GM19324 (cell line): Measurements from ENCODE around the gene LUC7L3.
"Not testable (repeated sequence)": the region's sequence is repeated elsewhere in the genome, so short reads cannot be mapped to it uniquely, and the experiment has no call there.

Experiments used
- ATAC-seq: cut with Tn5 transposase; IDR thresholded peaks from one replicate; pipeline ENCODE4 v1.9.1; 2021; ENCODE audit warnings: mild to moderate bottlenecking, moderate library complexity; ENCODE audit not compliant: unreplicated experiment, low FRiP score

Gene LUC7L3

GRCh38 chr17:50719144-50719923 is at the start of gene LUC7L3:
Gene LUC7L3 (plus strand): TSS chr17:50719603. CDS start chr17:50719733, 130 bp downstream.
- ATAC-seq = peak; percentile 92

DNA sequence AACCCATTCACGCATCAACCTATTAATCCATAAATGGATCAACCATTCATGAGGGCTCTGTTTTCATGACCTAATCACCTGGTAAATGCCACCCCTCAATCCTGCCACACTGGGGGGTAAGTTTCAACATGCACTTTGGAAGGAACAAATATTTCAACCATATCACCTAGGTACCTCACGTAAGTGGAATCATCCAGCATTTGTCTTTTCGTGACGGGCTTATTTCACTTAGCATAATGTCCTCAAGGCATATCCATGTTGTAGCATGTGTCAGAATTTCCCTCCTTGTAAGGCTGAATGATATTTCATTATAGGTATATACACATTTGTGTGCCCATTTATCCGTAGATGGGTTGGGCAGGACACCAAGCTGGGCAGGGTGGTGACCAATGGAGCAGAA is 47.3 kb upstream of the LUC7L3 start:
- no peak for ATAC-seq

DNA sequence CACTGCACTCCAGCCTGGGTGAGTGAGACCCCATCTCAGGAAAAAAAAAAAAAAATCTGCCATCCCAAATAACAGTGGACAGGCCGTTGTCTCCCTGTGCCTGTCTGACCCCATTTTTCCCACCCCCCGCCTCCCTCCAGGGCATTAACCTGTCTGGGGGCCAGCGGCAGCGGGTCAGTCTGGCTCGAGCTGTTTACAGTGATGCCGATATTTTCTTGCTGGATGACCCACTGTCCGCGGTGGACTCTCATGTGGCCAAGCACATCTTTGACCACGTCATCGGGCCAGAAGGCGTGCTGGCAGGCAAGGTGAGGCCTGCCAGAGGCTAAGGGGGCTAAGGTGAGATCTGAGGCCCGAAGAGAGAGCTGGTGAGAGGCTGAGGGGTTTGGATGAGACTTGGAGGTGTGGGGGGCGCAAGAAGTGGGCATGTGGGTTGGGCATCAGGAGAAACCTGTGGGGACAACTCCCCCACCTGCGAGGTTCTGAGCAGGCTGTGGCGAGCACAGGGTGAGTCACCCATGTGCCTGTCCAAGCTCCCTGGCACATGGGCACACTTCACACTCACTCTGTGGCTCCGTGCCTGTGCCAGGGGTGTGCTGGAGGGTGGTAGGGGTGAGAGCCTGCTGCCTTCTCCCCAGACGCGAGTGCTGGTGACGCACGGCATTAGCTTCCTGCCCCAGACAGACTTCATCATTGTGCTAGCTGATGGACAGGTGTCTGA is 46.4 kb upstream of the LUC7L3 start:
- no peak for ATAC-seq

- ATAC-seq = no peak
Observed at GRCh38 chr17:50675190-50675589, 44.2 kb upstream of the LUC7L3 start.

GRCh38 chr17:50675627-50676026 is 43.8 kb upstream of the LUC7L3 start:
- no peak for ATAC-seq

GRCh38 chr17:50676065-50676975 is 43.1 kb upstream of the LUC7L3 start:
- ATAC-seq = no peak

DNA sequence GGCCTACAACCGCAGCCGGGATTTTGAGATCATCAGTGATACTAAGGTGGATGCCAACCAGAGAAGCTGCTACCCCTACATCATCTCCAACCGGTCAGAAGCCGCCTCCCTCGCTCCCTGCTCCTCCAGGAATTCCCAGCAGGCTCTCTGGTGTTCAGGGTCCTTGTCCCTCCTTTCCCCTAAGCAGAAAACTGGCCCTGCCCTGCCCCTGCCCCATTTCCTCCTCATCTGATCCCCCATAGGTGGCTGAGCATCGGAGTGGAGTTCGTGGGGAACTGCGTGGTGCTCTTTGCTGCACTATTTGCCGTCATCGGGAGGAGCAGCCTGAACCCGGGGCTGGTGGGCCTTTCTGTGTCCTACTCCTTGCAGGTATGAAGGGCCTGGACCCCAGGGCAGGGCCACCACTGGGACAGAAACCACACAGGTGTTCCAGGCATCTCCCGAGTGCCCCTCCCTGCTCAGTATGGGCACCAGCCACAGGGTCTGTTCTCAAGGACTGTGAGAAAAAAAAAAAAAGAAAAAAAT is 41.5 kb upstream of the LUC7L3 start:
- no peak for ATAC-seq

DNA sequence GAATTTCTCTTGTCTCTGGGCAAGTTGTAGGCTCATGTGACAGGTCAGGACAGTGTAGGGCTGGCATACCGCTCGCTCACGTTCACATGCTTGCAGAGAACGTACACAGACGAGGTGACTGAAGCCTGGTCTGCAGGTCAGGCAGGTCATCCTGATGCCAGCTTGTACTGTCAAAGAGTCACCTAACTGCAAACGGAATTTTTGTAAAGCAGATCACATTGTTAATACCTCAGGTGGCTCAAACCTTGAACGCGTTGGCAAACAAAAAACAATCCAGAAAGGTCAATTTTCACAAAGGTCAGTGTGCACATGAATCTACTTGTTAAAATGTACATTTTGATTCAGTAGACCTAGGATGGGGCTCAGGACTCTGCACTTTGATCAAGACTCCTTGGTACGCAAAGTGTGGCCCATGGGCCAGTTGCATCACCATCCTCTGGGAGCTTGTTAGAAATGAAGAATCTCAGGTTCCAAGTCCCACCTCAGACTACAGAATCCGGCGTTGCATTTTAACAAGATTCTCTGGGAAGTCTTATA is 40.3 kb upstream of the LUC7L3 start:
- no peak for ATAC-seq

- no peak for ATAC-seq
Observed at GRCh38 chr17:50680126-50680525, 39.3 kb upstream of the LUC7L3 start.

DNA sequence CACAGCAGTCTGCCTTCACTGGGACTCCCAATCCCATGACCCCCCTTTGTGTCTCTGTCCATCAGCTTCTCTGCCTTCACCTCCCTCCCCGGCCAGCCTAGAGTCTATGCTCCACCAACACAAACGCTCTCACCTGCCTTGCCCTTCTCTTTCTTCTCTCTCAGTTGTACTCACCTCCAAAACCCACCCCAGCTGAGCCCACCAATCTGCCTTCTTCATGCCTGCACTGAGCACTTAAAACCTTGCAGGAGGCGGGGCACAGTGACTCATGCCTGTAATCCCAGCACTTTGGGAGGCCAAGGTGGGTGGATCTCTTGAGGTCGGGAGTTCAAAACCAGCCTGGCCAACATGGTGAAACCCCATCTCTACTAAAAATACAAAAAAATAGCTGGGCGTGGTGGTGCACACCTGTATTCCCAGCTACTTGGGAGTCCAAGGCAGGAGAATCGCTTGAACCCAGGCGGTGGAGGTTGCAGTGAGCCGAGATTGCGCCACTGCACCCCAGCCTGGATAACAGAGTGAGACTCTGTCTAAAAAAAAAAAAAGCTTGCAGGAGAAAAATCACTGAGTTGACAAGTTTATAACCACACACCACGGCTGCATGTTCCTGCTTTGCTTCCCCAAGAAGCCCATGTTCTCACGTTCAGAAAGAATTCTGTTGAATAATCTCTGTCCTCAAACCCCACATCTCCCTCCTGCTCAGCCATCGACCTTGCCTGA is 38.7 kb upstream of the LUC7L3 start:
- ATAC-seq = not testable (repeated sequence)

- no peak for ATAC-seq
Observed at GRCh38 chr17:50681263-50682200, 37.9 kb upstream of the LUC7L3 start.

GRCh38 chr17:50682441-50682840 is 37.0 kb upstream of the LUC7L3 start:
- no peak for ATAC-seq

GRCh38 chr17:50682938-50683337 is 36.5 kb upstream of the LUC7L3 start:
- ATAC-seq = no peak

DNA sequence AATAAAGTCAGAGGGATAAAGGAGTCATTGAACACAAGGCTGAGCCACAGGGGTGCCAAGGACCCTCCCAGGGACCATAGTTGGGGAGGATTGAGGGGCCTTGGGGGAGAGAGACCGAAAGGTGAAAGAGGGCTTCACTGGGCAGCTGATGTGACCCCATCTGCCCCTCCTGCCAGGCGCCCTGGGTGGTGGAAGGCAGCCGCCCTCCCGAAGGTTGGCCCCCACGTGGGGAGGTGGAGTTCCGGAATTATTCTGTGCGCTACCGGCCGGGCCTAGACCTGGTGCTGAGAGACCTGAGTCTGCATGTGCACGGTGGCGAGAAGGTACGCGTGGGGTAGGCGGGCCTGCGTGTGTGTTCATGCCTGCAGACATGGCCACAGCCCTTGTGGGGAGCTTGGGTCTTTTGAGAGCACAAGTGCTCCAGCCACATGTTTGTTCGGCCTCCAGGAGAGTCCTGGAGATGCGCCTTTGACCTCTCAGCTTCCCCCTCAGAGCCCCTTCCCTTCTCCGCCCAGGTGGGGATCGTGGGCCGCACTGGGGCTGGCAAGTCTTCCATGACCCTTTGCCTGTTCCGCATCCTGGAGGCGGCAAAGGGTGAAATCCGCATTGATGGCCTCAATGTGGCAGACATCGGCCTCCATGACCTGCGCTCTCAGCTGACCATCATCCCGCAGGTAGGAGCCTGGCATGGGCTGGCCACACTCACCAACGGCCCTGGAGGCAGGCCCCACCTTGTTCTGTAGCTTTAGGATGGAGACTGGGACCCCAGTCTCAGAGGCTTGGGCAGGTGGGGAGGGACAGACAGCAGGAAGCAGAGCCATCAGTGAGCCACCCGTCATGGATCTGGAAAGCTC is 35.7 kb upstream of the LUC7L3 start:
- ATAC-seq = no peak

DNA sequence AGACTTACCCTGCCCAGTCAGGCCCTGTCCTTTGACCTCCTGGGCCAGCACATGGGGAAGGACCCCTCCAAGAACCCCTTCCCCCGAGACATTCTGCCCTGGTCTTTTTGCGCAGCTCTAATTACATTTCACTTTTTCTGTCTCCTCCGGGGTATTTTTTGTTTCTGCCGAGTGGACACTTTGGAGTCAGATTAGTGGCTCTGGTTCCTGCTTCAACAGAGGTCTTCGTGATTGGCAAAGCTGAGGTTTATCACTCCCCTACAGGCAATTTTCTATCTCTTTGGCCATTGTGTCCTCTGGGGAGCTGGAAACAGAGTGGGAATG is 35.2 kb upstream of the LUC7L3 start:
- no peak for ATAC-seq

DNA sequence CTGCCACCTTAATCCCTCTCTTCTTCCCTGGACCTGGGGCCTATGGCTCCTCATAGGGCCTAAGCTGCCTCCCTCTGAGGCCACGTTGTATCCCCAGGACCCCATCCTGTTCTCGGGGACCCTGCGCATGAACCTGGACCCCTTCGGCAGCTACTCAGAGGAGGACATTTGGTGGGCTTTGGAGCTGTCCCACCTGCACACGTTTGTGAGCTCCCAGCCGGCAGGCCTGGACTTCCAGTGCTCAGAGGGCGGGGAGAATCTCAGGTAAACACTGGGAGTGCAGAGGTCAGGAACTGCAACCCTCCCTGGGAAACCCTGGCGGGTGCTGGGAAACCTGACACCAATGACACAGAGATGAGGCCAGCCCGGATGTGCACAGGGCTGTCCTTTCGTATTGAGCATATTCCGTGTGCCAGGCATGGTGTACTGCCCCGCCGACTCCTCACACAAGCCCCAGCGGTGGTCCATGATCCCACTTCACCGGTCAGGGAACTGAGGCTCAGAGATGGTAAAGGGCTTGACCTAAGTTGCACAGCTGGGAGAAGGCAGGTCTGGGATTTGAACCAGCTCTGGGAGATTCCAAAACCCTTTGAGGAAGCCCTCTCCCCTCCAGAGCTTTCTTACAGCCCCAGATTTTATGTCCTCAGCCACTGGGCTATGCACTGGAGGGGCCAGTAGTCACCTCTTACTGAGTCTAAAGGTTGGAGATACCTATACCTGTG is 34.6 kb upstream of the LUC7L3 start:
- no peak for ATAC-seq

DNA sequence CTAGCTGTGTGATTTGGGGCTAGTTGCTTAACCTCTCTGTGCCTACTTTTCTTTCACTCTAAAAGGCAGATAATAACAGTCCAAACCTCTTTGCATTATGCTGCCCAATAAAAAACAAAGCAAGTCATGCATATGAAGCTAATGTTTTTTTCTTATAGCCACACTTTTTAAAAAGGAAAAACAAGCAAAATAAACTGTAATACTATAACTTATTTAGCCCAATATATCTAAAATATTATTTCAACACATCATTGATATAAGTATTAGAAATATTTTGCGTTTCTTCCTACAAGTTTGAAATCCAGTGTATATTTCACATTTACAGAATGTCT is 34.1 kb upstream of the LUC7L3 start:
- ATAC-seq = no peak
